HG03439 (cell line): ENCODE data around the gene TGFBR1.

Experiments used
- ATAC-seq: cut with Tn5 transposase; IDR thresholded peaks from one replicate; pipeline ENCODE4 v1.9.1; 2021; ENCODE audit warnings: mild to moderate bottlenecking, moderate library complexity; ENCODE audit not compliant: unreplicated experiment

The TGFBR1 gene

DNA sequence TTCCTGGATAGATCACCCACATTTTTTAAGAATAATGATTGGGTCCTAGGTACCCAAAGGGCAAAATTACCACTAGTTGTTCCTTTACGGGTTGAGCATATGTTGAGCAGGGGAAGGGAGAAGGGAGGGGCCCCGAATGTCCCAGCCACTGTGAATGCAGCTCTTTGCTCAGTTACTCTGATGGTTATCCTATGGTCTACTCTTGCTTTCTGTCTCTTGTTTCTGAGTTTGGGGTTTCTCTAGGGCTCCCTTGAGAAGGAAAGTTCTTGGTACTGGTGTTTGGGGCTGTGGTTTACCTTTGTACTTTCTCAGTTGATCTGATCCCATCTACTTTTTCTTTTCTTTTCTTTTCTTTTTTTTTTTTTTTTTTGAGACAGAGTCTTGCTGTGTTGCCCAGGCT lies 61.2 kb downstream of the TGFBR1 start:
- ATAC-seq, result no peak

DNA sequence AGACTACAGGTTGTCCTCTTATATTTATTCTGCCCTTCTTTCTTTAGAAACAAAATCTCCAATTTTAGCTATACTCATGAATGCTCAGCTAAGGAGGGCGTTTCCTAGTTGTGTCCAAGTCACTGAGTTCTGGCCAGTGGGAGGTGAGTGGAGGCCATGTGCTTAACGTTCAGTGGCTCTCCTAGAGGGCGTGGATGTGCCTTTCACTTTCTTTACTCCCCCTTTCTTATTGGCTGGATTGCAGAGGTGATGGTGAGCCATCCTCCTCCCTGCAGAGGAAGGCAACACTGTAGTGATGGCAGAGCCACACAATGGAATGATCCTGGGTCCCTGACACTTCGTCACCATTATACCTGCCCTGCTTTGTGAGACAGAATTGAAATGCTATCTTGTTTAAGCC lies 62.2 kb downstream of the TGFBR1 start:
- no peak for ATAC-seq

DNA sequence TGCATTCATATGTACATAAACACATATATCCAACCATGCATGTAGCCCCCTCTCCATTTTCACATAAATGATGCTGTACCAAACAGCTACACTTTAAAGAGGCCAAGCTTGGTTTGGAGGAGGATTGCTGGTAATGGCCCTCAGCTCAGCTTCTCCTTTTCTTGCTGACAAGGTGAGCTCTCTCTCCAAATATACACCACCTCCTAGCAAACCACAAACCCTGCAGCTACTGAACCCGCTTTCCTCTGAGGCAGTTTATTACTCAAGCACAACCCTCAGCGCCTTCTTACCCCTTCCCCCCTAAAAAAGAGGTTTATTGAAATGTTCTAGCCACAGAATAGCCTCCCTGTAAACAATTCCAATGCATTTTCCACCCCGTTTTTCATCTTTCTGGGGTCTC lies 62.8 kb downstream of the TGFBR1 start:
- ATAC-seq, result no peak

DNA sequence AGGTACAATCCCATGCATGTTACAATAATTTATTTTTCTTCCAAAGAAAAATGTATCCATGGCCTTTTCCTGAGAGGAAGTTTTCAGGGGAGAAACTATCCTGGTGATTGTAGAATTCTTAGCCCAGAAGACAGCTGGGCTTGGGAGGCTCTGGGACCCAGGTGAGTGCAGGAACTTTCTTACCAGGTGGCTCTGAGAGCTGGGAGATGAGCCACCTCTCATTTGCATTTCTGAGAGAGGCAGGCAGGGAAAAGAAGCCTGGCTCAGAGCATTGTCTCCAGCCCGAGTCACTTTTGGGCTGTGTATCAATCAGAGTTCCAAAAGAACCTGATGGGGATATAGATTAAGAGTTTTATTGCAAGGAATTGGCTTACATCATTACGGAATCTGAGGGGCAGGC lies 64.2 kb downstream of the TGFBR1 start:
- no peak for ATAC-seq

DNA sequence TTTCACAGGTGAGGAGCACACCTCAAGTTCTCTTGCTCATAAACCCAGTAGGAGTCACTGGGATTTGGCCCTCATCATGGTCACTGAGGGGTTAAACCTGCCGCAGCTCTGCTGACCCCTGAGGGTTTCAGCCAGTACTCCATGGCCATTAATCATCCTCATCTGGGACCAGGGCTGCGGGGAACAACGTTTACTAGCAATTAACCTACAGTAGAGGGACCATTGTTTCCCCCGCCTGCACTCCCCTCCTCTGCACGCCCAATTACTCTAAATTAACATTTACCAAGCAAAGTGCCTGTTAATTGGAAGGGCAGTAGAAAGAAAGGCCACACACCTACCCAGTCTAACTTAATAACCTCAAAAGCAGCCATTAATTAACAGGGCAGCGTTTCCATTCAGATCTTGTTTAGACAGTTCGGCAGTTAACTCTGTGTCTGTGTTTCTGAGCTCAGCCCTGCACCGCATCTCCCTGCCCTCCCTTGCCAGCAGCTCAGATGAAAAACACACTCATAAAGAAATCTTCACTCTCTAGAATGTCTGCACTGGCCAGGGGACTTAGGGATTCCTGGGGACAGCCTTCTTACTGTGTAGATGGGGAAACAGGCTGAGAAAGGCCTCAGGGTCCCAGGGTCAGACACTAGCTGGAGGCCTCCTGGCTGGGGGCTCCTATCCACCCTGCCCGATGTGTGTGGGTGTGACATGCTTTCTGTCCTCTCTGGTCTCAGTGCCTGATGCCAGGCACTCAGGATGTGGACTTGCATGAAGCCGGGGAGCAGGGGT lies 65.3 kb downstream of the TGFBR1 start:
- no peak for ATAC-seq

DNA sequence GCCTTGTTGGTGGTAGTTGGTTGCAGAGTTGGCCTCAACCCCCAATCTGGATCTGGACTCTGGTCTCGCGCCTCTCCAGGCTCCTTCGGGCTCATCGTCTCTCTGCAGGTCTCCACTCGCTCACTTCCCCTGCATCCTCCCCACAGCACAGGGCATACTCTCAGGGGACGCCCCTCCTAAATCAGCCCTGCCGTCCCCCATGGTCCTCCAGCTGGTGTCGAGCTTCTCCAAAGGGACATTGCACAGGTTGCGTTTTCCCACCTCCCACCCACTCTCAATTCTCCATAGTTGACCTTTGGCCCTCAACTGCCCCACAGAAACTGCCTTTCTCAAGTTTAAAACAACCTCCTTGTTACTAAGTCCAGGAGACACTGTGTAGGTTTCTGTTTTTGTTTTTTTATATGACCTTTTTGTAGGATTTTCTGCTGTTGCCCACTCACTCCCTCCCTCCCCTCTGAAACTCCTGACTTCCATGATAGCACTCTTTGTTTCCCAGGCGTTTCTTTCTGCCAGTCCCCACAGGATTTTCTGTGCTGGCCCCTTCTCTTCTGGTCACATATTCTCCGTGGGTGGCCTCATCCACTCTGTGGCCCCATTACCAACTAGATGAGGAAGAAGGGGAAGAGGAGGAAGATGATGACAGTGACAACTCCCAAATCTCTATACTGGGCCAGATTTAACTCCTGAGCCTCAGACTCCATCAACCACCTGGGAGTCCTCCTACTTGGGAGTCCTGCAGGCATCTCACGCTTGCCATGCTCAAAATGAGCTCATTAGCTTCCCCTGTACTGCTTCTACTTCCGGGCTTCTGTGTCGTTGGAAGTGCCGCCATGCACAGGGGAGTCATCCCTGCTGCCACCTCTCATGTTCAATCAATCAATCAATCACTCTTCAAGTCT lies 66.6 kb downstream of the TGFBR1 start:
- no peak for ATAC-seq

DNA sequence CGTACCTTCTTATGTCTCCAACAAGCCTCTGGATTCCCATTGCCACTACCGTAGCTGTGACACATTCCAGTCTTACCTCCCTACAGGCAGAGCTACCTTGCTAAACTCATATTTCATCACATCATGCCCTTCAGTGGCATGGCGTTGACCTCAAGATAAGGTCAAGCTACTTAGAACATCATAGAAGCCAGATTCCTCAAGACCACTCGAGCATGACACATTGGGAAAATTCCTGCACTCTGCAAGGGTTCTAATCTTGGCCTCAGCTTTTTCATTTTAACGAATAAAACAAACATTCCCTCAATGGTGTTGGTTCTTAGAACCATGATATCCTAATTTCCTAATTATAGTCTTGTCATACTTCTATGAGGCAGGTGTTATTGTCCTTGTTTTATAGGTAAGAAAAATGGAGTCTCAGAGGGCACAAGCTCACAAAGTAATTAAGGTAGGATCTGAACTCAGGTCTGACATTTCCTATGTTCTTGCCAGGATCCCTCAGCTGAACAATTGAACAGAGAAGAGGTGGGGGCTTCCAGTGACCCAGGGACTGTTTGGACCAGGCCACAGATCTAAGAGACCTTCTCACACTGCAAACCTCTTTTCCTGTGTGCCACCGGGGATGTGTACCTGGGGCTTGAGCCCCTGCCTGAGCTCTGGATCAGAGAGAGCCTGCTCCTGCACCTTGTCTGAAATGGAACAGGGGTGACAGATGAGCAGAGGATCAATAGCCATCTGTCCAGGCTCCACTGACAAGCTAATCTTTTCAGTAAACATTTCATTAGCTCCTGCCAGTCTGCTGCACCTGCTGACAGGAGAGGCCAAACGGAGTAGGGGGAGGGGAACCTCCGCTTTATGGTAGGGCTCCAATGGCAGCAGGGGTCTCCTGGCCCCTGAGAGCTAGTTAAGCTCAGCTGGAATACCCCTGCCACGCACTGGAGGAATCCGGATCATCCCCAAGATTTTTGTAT lies 67.5 kb downstream of the TGFBR1 start:
- no peak for ATAC-seq

DNA sequence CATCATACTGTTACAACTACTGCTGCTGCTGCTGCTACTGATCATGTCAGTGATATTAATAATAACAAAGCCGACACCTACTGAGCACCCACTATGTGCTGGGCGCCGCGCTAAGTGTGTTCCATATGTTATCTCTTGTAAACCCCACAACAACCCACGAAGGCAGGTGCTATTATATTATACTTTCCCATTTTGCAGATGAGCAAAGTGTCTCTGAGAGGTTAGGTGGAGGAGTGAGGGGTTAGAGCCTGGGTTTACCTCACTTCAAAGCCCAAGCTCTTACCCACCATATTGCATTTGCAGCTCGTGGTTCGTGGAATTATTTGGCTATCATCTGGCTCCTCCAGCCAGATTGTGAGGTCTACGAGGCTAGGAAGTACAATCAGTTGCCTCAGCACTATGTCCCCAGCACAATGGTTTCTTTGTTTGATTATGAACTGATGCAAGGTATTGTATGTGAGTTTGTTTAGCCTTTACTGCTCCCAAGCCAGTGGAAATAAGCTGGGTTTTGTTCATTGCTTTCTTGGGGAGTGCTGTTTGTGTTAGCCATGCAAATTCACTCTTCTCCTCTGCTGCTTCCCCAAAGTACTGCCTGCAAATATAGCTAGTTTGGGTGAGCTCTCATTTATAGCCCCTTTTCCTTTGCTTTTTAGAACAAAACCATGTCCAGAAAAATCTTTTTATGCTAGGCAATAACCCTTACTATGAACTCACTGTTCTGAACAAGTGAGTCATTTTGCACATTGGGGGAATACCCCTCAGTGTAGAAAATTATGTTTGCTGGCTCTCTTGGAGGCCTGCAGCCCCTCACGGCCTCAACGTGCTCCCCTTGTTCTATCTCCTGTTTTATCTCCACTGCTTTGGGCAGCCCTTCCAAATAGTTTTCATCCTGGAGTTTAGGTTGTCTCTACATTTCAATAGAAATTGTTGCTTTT lies 68.9 kb downstream of the TGFBR1 start:
- ATAC-seq, result no peak

DNA sequence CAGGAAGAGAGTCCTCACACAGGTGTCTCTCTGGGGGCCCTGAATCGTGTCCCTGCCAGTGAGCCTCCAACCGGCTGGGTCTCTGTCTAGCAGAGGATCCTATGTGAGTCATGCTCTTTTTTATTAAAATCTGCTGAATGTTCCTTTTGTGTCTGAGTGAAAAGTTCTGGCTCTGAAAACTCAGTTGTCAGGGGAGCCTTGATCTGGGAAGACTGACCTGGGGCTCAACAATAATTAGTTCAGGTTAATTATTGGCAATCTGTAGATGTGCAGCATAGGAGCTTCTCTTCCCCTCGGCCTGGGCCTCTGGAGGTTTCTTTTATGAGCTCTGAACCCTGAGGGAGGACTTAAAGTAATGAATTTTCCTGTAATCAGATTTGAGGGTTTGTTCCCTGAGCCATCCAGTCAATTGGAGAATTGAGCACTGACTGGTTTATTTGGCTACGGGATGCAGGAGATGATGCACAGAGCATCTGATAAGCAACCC lies 71.7 kb downstream of the TGFBR1 start:
- no peak for ATAC-seq

GRCh38 chr9:99177576-99178366 lies 72.9 kb downstream of the TGFBR1 start:
- no peak for ATAC-seq

DNA sequence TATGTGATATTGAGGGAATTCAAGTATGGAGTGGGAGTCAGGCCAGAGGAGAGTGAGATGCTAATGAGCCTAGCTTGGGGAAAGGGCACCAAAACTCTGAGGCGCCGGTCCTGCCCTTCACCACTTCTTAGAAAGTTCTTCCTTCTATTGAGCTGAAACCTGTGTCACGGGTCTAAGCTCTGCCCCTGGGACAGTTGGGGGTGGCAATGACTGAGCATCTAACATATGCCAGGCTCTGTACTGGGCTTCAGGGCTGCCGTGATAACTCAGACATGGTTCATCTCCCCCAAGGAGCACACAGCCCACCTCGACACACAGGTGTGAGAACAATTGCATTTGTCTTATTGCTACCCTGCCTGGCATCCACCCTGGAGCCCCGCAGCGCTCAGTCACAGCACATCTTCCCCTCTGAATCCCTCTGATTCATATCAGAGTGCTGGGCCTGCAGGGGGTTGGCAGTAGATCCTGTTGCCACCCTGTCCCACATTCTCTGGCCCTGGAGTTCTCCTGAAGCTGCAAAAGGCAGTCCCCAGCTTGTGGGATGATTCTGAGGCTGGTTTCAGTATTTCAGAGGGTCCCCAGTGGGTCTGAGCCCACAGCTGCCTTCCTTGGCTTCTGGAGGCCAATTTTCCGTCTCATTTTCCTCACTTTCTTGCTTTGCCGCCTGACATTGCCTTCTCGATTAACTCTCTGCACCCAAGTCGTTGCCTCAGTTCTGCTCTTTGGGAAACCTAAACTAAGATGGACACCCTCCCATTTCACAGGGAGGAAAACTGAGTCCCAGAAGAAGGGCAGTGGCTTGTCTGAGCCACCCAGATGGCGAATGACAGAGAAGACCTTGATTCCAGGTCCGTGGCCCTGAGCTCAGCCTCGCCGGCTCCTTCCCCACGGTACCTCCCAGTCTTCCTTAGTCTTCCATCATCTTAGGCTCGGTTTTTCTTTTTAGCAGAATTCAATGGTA lies 74.3 kb downstream of the TGFBR1 start:
- no peak for ATAC-seq

DNA sequence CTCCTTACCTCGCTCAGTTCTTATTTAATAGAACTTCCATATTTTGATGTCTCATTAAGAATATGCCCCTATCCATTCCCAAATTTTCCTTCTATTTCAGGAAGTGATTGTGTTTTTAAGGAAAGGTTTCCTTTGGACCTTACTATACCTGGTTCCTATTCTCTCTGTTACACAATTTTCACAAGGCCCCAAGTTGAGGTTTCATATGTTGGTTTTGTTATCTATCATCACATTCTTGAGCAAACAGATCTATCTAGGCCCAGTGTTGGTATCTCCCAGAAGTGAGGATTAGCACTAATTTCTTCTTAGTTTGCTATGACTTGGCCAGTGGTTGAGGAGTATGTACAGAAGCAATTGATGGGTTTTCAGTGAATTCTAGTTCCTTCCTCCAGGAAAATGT lies 75.3 kb downstream of the TGFBR1 start:
- no peak for ATAC-seq

- ATAC-seq, result no peak
These were observed 75.7 kb downstream of the TGFBR1 start for GRCh38 chr9:99180662-99181061.

DNA sequence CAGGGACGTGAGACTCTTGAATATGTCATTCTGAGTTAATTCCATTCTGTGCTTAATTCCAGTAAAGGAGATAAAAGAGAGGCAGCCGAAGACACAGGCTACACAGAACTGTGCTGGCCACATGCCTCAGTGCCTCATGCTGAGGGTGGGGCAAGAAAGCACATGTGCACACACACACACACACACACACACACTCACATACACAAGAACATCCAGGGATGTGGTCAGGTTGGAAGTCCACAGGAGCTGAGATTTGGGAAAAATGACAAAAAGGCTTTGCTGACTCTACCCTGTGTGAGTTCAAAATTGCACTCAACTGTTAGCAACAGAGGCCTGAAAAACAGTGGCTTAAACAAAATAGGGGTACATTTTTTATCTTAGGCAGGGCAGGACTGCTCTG lies 76.3 kb downstream of the TGFBR1 start:
- ATAC-seq, result no peak

- ATAC-seq, result no peak
These were observed 76.7 kb downstream of the TGFBR1 start for GRCh38 chr9:99181621-99182020.

- ATAC-seq, result no peak
These were observed 77.4 kb downstream of the TGFBR1 start for GRCh38 chr9:99182356-99182755.

DNA sequence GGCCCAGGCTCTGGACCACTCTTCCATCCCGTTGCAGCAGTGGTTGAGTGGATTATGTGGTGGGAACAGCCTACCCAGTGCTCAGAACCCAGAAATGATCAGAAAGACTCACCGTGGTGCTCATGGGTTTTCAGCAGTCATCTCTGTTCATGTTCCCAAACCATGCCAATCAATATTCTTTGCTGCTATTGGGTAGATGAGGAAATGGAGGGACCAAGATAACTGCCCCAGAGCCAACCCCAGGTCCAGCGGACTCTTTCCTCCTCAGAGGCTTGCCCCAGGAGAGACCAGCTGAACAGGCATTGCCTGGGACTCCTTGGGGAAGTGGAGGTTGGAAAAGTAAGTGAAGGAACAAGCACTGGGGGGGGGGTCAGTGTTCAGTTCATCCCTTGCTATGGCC lies 78.7 kb downstream of the TGFBR1 start:
- ATAC-seq, result no peak

- no peak for ATAC-seq
These were observed 79.2 kb downstream of the TGFBR1 start for GRCh38 chr9:99184110-99184474.
